GM19395 (cell line): ENCODE results near the gene SLC25A47.
"Not testable (repeated sequence)": the region's sequence is repeated elsewhere in the genome, so short reads cannot be mapped to it uniquely, and the experiment has no call there.

Experiments
- ATAC-seq: cut with Tn5 transposase; IDR thresholded peaks from one replicate; pipeline ENCODE4 v1.9.1; 2021; ENCODE audit warnings: mild to moderate bottlenecking, moderate library complexity; ENCODE audit not compliant: unreplicated experiment

SLC25A47 gene, protein sequence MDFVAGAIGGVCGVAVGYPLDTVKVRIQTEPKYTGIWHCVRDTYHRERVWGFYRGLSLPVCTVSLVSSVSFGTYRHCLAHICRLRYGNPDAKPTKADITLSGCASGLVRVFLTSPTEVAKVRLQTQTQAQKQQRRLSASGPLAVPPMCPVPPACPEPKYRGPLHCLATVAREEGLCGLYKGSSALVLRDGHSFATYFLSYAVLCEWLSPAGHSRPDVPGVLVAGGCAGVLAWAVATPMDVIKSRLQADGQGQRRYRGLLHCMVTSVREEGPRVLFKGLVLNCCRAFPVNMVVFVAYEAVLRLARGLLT

GRCh38 chr14:100323121-100323941 is at the start of gene SLC25A47:
SLC25A47 (plus strand) TSS chr14:100323339; CDS start chr14:100323415, 76 bp downstream.
- no peak for ATAC-seq

- ATAC-seq = no peak
Measured at GRCh38 chr14:100274250-100274649, 48.9 kb upstream of the SLC25A47 start.

- ATAC-seq = no peak
Measured at GRCh38 chr14:100275214-100275613, 47.9 kb upstream of the SLC25A47 start.

- ATAC-seq = no peak
Measured at GRCh38 chr14:100278702-100279101, 44.4 kb upstream of the SLC25A47 start.

DNA sequence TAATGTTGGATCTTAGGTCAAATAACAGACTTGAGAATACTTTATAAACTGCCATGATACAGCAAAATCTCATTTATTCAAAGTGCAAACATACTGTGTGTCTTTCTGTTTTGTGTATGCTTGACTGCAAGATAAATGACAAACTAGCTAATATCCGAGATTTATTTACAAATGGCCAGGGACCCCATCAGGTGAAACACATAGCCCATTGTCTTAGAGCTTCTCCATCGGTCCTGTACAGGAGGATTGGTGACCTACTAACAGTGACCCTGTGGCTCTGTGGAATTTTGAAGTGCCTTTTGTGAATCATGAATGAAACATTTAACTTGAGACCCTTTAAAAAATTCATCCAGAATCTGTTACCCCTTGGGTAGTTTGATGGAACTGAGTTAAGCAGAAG is 44.0 kb upstream of the SLC25A47 start:
- no peak for ATAC-seq

- no peak for ATAC-seq
Measured at GRCh38 chr14:100279563-100279962, 43.6 kb upstream of the SLC25A47 start.

DNA sequence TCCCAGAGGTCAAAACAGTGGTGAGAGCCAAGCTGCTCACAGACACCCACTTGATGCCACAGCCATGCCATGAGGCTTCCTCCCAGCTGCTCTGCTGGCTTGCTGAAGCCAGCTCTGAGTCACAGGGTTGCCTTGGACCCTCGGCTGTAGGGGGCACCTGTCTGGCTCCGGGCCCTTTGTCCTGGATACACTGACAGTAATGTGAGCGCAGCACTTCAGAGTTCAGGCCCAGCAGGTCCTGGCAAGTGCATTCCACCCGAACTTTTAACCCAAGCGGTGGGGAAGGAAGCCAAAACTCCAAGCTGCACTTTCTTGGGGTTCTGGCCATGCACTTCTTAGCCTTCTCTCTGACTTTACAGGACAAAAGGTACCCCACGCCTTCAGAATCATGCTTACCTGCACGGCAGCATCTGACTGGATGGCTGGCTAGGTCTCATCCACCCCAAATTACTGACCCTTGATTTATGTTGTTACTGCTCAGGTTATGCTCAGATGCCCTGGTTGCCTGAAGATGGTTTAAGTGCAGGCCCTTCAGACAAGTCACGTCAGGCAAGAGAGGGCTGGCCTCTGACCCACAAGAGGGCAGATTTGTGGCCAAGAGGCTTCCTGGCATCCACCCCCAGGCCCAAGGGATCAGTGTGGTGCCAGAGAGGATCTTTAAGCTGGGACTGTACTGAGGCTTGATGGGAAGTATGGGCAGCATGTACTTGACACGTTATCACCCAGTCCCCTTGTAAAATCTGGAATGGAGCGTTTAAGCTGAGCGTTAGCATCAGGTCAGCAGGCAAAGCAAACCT is 41.7 kb upstream of the SLC25A47 start:
- ATAC-seq = no peak

- ATAC-seq = no peak
Measured at GRCh38 chr14:100282083-100282350, 41.1 kb upstream of the SLC25A47 start.

- no peak for ATAC-seq
Measured at GRCh38 chr14:100282766-100283419, 40.2 kb upstream of the SLC25A47 start.

DNA sequence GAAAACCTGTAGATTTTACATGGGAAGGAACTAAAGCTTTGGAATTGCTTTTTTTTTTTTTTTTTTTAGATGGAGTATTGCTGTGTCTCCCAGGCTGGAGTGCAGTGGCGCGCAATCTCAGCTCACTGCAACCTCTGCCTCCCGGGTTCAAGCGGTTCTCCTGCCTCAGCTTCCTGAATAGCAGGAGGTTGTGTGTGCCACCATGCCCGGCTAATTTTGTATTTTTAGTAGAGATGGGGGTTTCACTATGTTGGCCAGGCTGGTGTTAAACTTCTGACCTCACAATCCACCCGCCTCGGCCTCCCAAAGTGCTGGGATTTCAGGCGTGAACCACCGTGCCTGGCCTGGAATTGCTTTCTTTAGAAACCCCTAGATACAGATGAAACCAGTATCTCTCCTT is 39.7 kb upstream of the SLC25A47 start:
- ATAC-seq = not testable (repeated sequence)

DNA sequence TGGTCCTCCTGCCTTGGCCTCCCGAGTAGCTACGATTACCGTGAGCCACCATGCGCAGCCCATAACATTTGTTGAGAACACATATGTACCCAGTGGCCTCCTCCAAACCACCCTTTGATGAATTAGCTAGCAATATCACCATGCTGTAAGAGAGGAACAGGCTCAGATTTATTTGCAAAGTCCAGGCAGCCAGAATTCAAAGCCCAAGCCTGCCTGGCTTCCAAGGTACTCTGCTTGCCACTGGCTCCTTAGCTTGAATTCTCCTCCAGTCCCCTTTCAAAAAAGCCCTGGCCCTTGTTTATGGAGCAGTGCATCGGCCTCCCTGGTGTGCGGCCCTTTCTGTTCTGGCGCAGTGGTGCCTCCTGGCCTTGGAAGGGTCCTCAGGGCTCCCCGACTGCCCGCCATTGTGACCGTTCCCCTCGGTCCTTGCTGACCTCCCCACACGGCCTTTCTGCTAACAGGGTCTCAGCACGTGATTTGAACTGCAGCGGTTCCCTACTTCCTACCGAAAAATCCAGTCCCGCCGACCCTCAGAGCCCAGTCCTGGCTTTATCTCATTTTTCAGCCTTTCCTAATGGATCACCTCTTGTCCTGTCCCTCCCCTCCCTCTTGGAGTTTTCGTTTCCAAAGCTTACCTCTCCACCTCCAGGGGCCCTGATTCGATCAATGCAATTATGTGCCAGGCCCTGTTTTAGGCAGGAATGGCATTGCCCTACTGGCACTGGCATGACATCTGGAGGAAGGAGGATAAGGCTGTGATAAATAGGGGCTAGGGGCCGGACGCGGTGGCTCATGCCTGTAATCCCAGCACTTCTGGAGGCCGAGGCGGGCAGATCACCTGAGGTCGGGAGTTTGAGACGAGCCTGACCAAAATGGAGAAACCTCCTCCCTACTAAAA is 38.9 kb upstream of the SLC25A47 start:
- ATAC-seq = no peak

- ATAC-seq = peak; percentile 87
Measured at GRCh38 chr14:100285021-100285912, 37.9 kb upstream of the SLC25A47 start.

GRCh38 chr14:100285913-100286400 is 37.2 kb upstream of the SLC25A47 start:
- no peak for ATAC-seq

- ATAC-seq = no peak
Measured at GRCh38 chr14:100286484-100287191, 36.5 kb upstream of the SLC25A47 start.

- ATAC-seq = no peak
Measured at GRCh38 chr14:100287202-100287997, 35.7 kb upstream of the SLC25A47 start.

DNA sequence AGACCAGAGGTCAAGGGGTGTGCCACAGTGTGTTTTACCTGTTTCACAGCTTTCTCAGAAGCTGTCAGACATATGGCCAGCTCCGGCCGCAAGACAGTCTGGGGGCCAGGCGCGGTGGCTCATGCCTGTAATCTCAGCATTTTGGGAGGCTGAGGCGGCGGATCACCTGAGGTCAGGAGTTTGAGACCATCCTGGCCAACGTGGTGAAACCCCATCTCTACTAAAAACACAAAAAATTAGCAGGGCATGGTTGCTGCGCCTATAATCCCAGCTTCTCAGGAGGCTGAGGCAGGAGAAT is 35.2 kb upstream of the SLC25A47 start:
- ATAC-seq = not testable (repeated sequence)

GRCh38 chr14:100288382-100289185 is 34.6 kb upstream of the SLC25A47 start:
- no peak for ATAC-seq
